Vagina (tissue), 2 donors: ENCODE measurements around the gene FNDC3A.

Source experiments
- POLR2A ChIP-seq, 2 donors: fragments of 450-650 bp; IDR thresholded peaks; one replicate each; pipeline ENCODE4 v1.6.1; 2017; ENCODE audit warnings: antibody characterized with exemption in 2 of 2, mild to moderate bottlenecking in 2 of 2, moderate library complexity in 2 of 2
- POLR2AphosphoS5 ChIP-seq, 2 donors: sonication (generic); formaldehyde crosslinking; IDR thresholded peaks; one replicate each; pipeline ENCODE4 v1.9.0; 2017; ENCODE audit warnings: antibody characterized with exemption in 2 of 2, mild to moderate bottlenecking in 2 of 2, low read depth in 1 of 2; ENCODE audit not compliant: insufficient read depth in 1 of 2
- TF ChIP-seq, protein P1 (sequence below), 3 experiments: fragments of 450-650 bp in 2 of 3; fragments of 200-600 bp in 1 of 3; sonication (generic) in 1 of 3; IDR thresholded peaks; one replicate each; pipeline ENCODE4 v1.5.1; 2017 to 2019; ENCODE audit warnings: antibody characterized with exemption in 3 of 3, mild to moderate bottlenecking in 2 of 3, moderate library complexity in 2 of 3

- TF ChIP-seq, protein P1, sequence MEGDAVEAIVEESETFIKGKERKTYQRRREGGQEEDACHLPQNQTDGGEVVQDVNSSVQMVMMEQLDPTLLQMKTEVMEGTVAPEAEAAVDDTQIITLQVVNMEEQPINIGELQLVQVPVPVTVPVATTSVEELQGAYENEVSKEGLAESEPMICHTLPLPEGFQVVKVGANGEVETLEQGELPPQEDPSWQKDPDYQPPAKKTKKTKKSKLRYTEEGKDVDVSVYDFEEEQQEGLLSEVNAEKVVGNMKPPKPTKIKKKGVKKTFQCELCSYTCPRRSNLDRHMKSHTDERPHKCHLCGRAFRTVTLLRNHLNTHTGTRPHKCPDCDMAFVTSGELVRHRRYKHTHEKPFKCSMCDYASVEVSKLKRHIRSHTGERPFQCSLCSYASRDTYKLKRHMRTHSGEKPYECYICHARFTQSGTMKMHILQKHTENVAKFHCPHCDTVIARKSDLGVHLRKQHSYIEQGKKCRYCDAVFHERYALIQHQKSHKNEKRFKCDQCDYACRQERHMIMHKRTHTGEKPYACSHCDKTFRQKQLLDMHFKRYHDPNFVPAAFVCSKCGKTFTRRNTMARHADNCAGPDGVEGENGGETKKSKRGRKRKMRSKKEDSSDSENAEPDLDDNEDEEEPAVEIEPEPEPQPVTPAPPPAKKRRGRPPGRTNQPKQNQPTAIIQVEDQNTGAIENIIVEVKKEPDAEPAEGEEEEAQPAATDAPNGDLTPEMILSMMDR (IDR thresholded peaks at IDR 0.05), result no peak
- no peak for TF ChIP-seq POLR2A (IDR thresholded peaks at IDR 0.05)
- TF ChIP-seq POLR2AphosphoS5 (IDR thresholded peaks at IDR 0.05; ENCODE audit: insufficient read depth in 1 of 2, low read depth in 1 of 2), result no peak
These were observed 14.3 kb upstream of the FNDC3A start for GRCh38 chr13:48961379-48961778.
